Tibial nerve (tissue), 4 donors: ENCODE measurements around the gene DAPP1. TPM values are rescaled to one million over a fixed set of nuclear protein-coding genes. Genes with fewer than 3 reads are reported as not detected.

Source experiments
- DNase-seq, 2 donors: peaks; one replicate each; pipeline ENCODE4 v3.0.0-alpha.2; 2019; ENCODE audit warnings: low spot score in 2 of 2
- H3K27ac ChIP-seq, 4 donors: fragments of 200-600 bp; sonication (generic) in 3 of 4; one replicate each; pipeline ENCODE4 v1.5.1; 2017 to 2019; ENCODE audit warnings: mild to moderate bottlenecking in 1 of 4
- H3K27me3 ChIP-seq, 2 donors: fragments of 200-600 bp; sonication (generic) in 1 of 2; one replicate each; pipeline versions ENCODE4 v1.5.1 to v1.6.0; 2017 to 2019
- H3K36me3 ChIP-seq, 3 donors: fragments of 200-600 bp; sonication (generic); one replicate each; pipeline ENCODE4 v1.5.1; 2018 to 2019
- H3K4me1 ChIP-seq, 4 donors: fragments of 200-600 bp; sonication (generic) in 3 of 4; one replicate each; pipeline ENCODE4 v1.5.1; 2017 to 2019
- H3K4me3 ChIP-seq, 4 donors: fragments of 200-600 bp; sonication (generic) in 3 of 4; one replicate each; pipeline ENCODE4 v1.5.1; 2017 to 2019; ENCODE audit warnings: mild to moderate bottlenecking in 1 of 4, moderate library complexity in 1 of 4
- H3K9me3 ChIP-seq, 4 donors: fragments of 200-600 bp; sonication (generic) in 3 of 4; one replicate each; pipeline ENCODE4 v1.5.1; 2017 to 2019
- CTCF ChIP-seq, 5 experiments: fragments of 200-600 bp in 3 of 5; fragments of 450-650 bp in 2 of 5; sonication (generic) in 3 of 5; IDR thresholded peaks; one replicate each; pipeline ENCODE4 v1.5.1; 2016 to 2019; ENCODE audit warnings: antibody characterized with exemption in 5 of 5, mild to moderate bottlenecking in 3 of 5, moderate library complexity in 2 of 5
- EP300 ChIP-seq, 2 donors: sonication (generic); formaldehyde crosslinking; IDR thresholded peaks; one replicate each; pipeline ENCODE4 v1.6.1; 2017; ENCODE audit warnings: antibody characterized with exemption in 2 of 2, mild to moderate bottlenecking in 1 of 2
- POLR2A ChIP-seq, 2 donors: fragments of 450-650 bp; IDR thresholded peaks; one replicate each; pipeline ENCODE4 v1.6.1; 2017; ENCODE audit warnings: antibody characterized with exemption in 2 of 2, mild to moderate bottlenecking in 2 of 2, moderate library complexity in 2 of 2
- WGBS, 2 donors: methylation state at CpG; one replicate each; pipeline ENCODE4 v1.1.5; 2018; 5-methylcytosine and 5-hydroxymethylcytosine counted together
- total RNA-seq, 4 donors: library from RNA; depleted of rRNA; stranded (reverse); fragments of >200 nt; gene quantifications; one replicate each; pipeline ENCODE4 v1.1.0, GENCODE V29; 2016

The DAPP1 gene
- total RNA-seq, 4 donors from 2014 or later, result 0.42 to 4.2 (median 1.2) TPM

DNA sequence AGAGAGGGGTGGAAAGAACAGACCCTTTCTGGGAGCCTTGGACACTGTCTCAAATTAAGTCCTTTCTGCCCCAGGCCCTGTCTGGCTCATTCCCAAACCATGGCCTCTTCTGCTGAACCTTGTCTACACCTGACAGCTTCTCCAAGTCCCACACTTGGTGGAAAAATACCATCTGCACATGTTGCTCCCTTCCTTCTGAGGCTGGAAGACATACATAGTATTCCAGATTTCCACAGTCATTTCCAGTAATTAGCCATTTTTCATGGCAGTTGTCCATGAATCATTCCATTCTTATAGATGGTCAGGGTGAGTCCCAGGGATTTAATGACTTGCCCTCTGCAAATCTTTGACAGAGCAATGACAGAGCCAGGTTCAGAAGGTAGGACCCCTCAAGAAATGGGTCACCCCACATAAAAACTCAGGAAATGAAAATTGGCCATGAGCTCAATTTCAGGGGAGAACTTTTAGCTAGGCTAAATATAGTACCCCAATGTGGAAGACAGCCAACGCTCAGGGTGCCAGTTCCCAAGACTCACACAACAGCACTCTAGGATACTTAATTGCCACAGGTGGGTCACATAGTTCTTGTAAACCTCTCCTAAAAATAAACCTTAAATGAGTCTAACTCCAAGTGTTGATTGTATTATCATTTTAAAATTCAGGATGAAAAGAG lies 16.2 kb upstream of the DAPP1 start:
- H3K27me3 ChIP-seq, result no peaks in the 10 kb centered on the region
- WGBS, 2 donors, result 65 to 88% methylated on average over 1 of the region's 1 CpG
- no peaks in the 10 kb centered on the region for H3K4me1 ChIP-seq
- no peaks in the 10 kb centered on the region for H3K36me3 ChIP-seq
- H3K4me3 ChIP-seq, result no peak overlapping the region
- no peak for DNase-seq
- peaks cover 0 to 3% (median 0%) of the 10 kb centered on the region in 4 donors for H3K9me3 ChIP-seq
- no peak overlapping the region for H3K27ac ChIP-seq
- TF ChIP-seq CTCF (IDR thresholded peaks at IDR 0.05) (no peak), EP300 (IDR thresholded peaks at IDR 0.05) (no peak), POLR2A (IDR thresholded peaks at IDR 0.05) (no peak)

- Histone ChIP-seq H3K9me3 (peaks cover 0 to 3% (median 0%) of the 10 kb centered on the region in 4 donors), H3K4me3 (no peak overlapping the region), H3K27me3 (no peaks in the 10 kb centered on the region), H3K27ac (no peak overlapping the region), H3K36me3 (no peaks in the 10 kb centered on the region), H3K4me1 (no peaks in the 10 kb centered on the region)
- TF ChIP-seq POLR2A (IDR thresholded peaks at IDR 0.05) (no peak), EP300 (IDR thresholded peaks at IDR 0.05) (no peak), CTCF (IDR thresholded peaks at IDR 0.05) (no peak)
- WGBS, 2 donors, result 84 to 85% methylated on average over 3 of the region's 3 CpGs
- DNase-seq, result no peak
These were observed 15.5 kb upstream of the DAPP1 start for GRCh38 chr4:99801005-99801699.

DNA sequence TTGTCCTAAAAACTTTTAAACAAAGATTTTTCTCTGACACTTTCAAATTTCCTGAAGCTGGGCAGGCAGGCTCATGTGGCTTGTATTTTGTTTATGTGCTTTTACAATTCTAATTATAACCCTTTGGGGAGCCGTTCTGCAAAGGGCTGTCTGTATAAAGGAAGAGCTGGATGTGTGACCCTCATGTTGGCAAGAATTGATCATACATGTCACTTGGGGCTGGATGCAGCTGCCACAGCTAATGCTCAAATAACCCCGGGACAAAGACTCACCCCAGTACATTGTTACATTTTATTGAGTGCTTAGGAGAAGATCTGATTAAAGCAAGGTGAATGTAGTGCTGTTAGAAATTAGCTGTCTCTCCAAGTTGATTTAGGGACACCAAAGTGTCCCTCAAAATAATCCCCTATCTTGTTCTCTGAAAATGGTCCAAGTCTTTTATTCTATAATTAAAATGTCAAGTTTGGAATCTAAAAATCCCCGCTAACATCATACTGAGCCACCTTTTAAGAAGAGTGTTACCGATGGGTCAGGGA lies 13.0 kb upstream of the DAPP1 start:
- no peak for DNase-seq
- H3K4me1 ChIP-seq, result no peaks in the 10 kb centered on the region
- H3K4me3 ChIP-seq, result no peak overlapping the region
- no peaks in the 10 kb centered on the region for H3K36me3 ChIP-seq
- no peaks in the 10 kb centered on the region for H3K9me3 ChIP-seq
- WGBS, 2 donors, result 50 to 51% methylated on average over 4 of the region's 4 CpGs
- H3K27me3 ChIP-seq, result no peaks in the 10 kb centered on the region
- no peak for TF ChIP-seq EP300 (IDR thresholded peaks at IDR 0.05)
- no peak for TF ChIP-seq POLR2A (IDR thresholded peaks at IDR 0.05)
- TF ChIP-seq CTCF (IDR thresholded peaks at IDR 0.05), result no peak
- no peak overlapping the region for H3K27ac ChIP-seq

DNA sequence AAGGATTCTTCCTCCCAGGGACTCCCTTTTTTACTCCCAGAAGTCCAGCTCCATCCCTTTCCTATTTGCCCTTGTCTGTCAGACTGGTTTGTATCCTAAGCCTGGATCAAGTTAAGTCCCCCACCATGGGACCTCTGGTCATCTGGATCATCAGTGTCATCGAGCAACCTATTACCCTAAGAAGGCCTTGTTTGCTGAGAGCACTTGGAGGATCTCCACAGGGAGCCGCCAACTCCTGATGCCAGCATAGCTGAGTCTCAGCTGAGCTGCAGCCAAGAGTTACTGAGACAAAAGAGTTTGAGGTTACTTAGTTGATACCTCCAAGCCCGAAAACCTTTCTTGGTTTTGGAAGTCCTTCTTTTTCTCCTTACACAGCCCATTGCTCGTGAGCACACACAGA lies 10.1 kb upstream of the DAPP1 start:
- H3K4me3 ChIP-seq, result no peak overlapping the region
- no peak for TF ChIP-seq EP300 (IDR thresholded peaks at IDR 0.05)

DNA sequence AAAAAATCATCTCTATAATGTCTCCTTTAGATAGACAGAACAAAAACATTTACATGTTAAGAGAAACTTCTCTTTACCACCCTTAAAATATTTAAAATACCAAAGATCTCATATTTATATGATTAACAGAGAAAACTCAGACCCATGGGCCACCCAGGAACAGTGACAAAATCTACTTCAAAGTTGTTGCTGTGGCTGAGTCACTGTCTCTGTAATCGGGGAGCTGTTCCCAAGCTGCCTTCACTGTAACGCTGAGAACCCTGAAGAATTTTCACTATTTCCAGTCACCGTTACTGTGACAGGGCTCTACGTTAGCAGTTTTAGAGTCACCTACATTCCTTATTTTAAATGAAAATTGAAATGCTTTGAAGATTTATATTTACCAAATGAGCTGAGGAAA lies 9.0 kb upstream of the DAPP1 start:
- 65 to 74% methylated on average over 4 of the region's 4 CpGs for WGBS, 2 donors
- TF ChIP-seq CTCF (IDR thresholded peaks at IDR 0.05), result no peak
- Histone ChIP-seq H3K36me3 (no peaks in the 10 kb centered on the region), H3K27ac (no peak overlapping the region), H3K27me3 (no peaks in the 10 kb centered on the region), H3K9me3 (no peaks in the 10 kb centered on the region), H3K4me3 (no peak overlapping the region), H3K4me1 (no peaks in the 10 kb centered on the region)
- no peak for DNase-seq

More for the DNA sequence above, 10.1 kb upstream of the DAPP1 start:
- no peaks in the 10 kb centered on the region for H3K36me3 ChIP-seq
- no peaks in the 10 kb centered on the region for H3K27me3 ChIP-seq
- no peaks in the 10 kb centered on the region for H3K4me1 ChIP-seq
- WGBS, 2 donors, result 63 to 76% methylated on average over 4 of the region's 4 CpGs
- H3K9me3 ChIP-seq, result no peaks in the 10 kb centered on the region
- DNase-seq, result no peak
- no peak overlapping the region for H3K27ac ChIP-seq
